GM12891 (cell line): ENCODE data around the gene SSH2.

Experiments
- POLR2A ChIP-seq: IDR thresholded peaks from 2 replicates; pipeline ENCODE4 v1.6.1; 2011; ENCODE audit warnings: low read depth, low read length, control low read depth
- POLR2AphosphoS5 ChIP-seq: IDR thresholded peaks from 2 replicates; pipeline ENCODE4 v1.6.1; 2011; ENCODE audit warnings: low read depth, low read length, control low read depth

- no peak for TF ChIP-seq POLR2AphosphoS5
- no peak for TF ChIP-seq POLR2A
Observed at GRCh38 chr17:29731589-29731929, 198.5 kb downstream of the SSH2 start.
